Loucy (cell line): ENCODE measurements around the gene FAM217B.

Source experiments
- EZH2phosphoT487 ChIP-seq: fragments of 200-600 bp; IDR thresholded peaks from 2 replicates; pipeline ENCODE4 v1.6.1; 2018; ENCODE audit warnings: antibody characterized with exemption, mild to moderate bottlenecking, moderate library complexity, borderline replicate concordance
- TF ChIP-seq, protein P1 (sequence below): fragments of 200-600 bp; sonication (generic); conservative IDR thresholded peaks from 2 replicates; pipeline ENCODE4 v1.5.1; 2014; ENCODE audit warnings: mild to moderate bottlenecking, antibody characterized with exemption, low read length

DNA sequence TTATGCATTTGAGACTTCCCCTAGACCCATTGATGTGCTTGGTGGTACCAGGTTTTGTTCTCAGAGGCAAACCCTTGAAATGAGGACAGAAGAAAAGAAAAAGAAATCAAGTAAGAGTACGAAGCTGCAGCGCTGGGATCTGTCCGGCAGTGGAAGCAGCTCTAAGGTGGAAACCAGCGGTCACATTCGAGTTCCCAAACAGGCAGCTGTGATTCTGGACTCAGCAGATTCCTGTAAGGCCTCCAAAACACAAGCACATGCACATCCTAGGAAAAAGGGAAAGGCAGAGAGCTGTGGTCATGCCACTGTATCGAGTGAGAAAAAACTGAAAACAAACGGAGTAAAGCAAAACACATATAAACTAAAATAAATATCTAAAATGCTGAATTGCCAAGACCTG lies 4.5 kb downstream of the FAM217B start:
- TF ChIP-seq, protein P1, sequence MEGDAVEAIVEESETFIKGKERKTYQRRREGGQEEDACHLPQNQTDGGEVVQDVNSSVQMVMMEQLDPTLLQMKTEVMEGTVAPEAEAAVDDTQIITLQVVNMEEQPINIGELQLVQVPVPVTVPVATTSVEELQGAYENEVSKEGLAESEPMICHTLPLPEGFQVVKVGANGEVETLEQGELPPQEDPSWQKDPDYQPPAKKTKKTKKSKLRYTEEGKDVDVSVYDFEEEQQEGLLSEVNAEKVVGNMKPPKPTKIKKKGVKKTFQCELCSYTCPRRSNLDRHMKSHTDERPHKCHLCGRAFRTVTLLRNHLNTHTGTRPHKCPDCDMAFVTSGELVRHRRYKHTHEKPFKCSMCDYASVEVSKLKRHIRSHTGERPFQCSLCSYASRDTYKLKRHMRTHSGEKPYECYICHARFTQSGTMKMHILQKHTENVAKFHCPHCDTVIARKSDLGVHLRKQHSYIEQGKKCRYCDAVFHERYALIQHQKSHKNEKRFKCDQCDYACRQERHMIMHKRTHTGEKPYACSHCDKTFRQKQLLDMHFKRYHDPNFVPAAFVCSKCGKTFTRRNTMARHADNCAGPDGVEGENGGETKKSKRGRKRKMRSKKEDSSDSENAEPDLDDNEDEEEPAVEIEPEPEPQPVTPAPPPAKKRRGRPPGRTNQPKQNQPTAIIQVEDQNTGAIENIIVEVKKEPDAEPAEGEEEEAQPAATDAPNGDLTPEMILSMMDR: no peak
- no peak for TF ChIP-seq EZH2phosphoT487
